D721Med (cell line): ENCODE results near the gene CCM2.
"Not testable (repeated sequence)": the region's sequence is repeated elsewhere in the genome, so short reads cannot be mapped to it uniquely, and the experiment has no call there.

Experiments used
- DNase-seq: peaks from one replicate; pipeline ENCODE4 v3.0.0; 2011; ENCODE audit warnings: low spot score; ENCODE audit not compliant: insufficient read length
- FAIRE-seq: peaks from 2 replicates; lab custom pipeline; 2011; peaks lifted over from hg19 to GRCh38; lab: Jason Lieb, UNC
- CTCF ChIP-seq: IDR thresholded peaks from 2 replicates; pipeline ENCODE4 v1.5.1; 2012; ENCODE audit warnings: mild to moderate bottlenecking, control low read depth; ENCODE audit not compliant: insufficient read depth; ENCODE audit errors: missing control alignments

Gene CCM2

GRCh38 chr7:45024126-45024744 is 24.2 kb downstream of the CCM2 start:
- no peak for DNase-seq
- FAIRE-seq: no peak
- no peak for TF ChIP-seq CTCF

DNA sequence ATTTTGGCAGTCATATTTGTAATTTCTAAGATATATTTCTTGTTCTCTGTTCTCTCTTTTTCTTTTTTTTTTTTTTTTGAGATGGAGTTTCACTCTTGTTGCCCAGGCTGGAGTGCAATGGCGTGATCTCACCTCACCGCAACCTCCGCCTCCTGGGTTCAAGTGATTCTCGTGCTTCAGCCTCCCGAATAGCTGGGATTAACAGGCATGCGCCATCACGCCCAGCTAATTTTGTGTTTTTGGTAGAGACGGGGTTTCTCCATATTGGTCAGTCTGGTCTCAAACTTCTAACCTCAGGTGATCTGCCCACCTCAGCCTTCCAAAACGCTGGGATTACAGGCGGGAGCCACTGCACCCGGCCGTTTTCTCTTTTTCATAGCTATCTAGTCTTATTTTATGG is 25.5 kb downstream of the CCM2 start:
- DNase-seq, FAIRE-seq: not testable (repeated sequence)

GRCh38 chr7:45026013-45026412 is 26.0 kb downstream of the CCM2 start:
- no peak for TF ChIP-seq CTCF
- FAIRE-seq (no peak), DNase-seq (no peak)

- no peak for DNase-seq
- no peak for TF ChIP-seq CTCF
- no peak for FAIRE-seq
These were observed 27.2 kb downstream of the CCM2 start for GRCh38 chr7:45026984-45027773.

GRCh38 chr7:45027774-45028114 is 27.7 kb downstream of the CCM2 start:
- no peak for FAIRE-seq
- DNase-seq: no peak

DNA sequence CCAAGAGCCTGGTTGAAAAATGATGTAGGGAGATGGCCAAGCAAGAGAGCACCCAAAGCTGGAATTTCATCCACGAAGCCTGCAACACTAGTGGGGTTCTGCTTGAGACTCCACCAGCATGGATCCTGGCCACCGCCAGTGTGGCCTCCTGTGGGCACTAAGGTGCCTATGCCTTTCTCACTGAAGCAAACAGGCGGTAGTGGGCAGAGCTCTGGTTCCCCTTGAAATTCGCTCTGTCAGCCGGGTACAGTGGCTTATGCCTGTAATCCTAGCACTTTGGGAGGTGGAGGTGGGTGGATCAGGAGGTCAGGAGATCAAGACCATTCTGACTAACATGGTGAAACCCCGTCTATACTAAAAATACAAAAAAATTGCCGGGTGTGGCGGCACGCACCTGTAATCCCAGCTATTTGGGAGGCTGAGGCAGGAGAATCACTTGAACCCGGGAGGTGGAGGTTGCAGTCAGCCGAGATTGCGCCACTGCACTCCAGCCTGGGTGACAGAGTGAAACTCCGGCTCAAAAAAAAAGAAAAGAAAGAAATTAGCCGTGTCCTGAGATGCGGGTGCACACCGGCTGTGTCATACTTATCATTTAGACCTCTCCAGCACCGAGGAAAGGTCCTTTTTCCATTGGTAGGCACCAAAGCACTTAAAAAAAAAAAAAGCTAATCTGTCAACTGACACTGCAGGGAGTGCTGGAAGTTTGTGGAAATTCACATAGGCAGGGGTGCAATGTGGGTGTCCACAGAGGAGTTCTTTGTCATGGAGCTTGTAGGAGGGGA is 28.3 kb downstream of the CCM2 start:
- DNase-seq (no peak), FAIRE-seq (no peak)
- TF ChIP-seq CTCF: no peak

More at GRCh38 chr7:45027774-45028114, 27.7 kb downstream of the CCM2 start:
- no peak for TF ChIP-seq CTCF

GRCh38 chr7:45028920-45029344 is 28.9 kb downstream of the CCM2 start:
- FAIRE-seq: no peak
- TF ChIP-seq CTCF: no peak
- DNase-seq: no peak
